GM12892 (cell line): ENCODE data around the gene RPL35.

Source experiments
- POLR2A ChIP-seq: IDR thresholded peaks from 2 replicates; pipeline ENCODE4 v1.6.1; 2011; ENCODE audit warnings: low read depth, low read length, control low read depth
- POLR2AphosphoS5 ChIP-seq: IDR thresholded peaks from 2 replicates; pipeline ENCODE4 v1.6.1; 2011; ENCODE audit warnings: low read depth, low read length, control low read depth
- TAF1 ChIP-seq: IDR thresholded peaks from 2 replicates; pipeline ENCODE4 v1.6.1; 2011; ENCODE audit warnings: low read depth, mild to moderate bottlenecking, control low read depth, low read length, borderline replicate concordance

DNA sequence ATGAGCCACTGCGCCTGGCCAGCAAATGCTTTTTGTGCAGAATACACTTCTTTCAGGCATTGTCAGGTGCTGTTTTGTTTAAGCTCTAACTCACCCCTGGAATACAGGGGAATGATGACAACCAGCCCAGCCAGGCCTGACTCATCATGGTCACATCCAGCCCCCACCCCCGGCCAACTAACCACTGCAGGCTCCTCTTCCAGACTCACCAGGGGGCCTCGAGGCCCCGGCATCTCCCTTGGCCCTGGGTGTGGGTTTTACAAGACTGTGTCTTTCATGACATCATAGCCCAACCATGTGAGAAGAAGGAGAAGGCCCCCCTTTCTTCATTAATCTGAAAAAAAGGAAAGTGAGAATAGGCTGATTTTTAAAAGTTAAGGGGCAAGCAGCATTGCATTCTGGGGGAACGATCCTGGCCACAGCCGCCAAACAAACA lies 49.3 kb downstream of the RPL35 start:
- TF ChIP-seq POLR2AphosphoS5, result no peak
- TF ChIP-seq TAF1, result no peak
- TF ChIP-seq POLR2A, result no peak
